Breast epithelium (tissue), 4 donors: Measurements from ENCODE around the gene FBXL4. TPM values are rescaled to one million over a fixed set of nuclear protein-coding genes. Genes with fewer than 3 reads are reported as not detected.

Source experiments
- DNase-seq, 2 donors: peaks; one replicate each; pipeline ENCODE4 v3.0.0-alpha.2; 2019; ENCODE audit warnings: low spot score in 2 of 2
- H3K27ac ChIP-seq, 2 donors: fragments of 200-600 bp; sonication (generic) in 1 of 2; one replicate each; pipeline ENCODE4 v1.5.1; 2016 to 2019; ENCODE audit warnings: mild to moderate bottlenecking in 1 of 2
- H3K27me3 ChIP-seq, 2 donors: fragments of 200-600 bp; sonication (generic) in 1 of 2; one replicate each; pipeline versions ENCODE4 v1.5.1 to v1.6.0; 2017 to 2019; ENCODE audit warnings: control low read depth in 1 of 2, mild to moderate bottlenecking in 1 of 2
- H3K36me3 ChIP-seq: fragments of 200-600 bp; one replicate; pipeline ENCODE4 v1.5.1; 2019
- H3K4me1 ChIP-seq, 2 donors: fragments of 200-600 bp; sonication (generic); one replicate each; pipeline ENCODE4 v1.5.1; 2016 to 2019; ENCODE audit warnings: control low read depth in 1 of 2
- H3K4me3 ChIP-seq, 3 donors: fragments of 200-600 bp; sonication (generic); 1 replicate in 2 of 3; 2 replicates in 1 of 3; pipeline ENCODE4 v1.5.1; 2016 to 2019; ENCODE audit warnings: mild to moderate bottlenecking in 3 of 3, moderate library complexity in 2 of 3
- H3K9me3 ChIP-seq, 2 donors: fragments of 200-600 bp; sonication (generic) in 1 of 2; one replicate each; pipeline ENCODE4 v1.5.1; 2016 to 2019; ENCODE audit warnings: control low read depth in 1 of 2
- POLR2A ChIP-seq: fragments of 450-650 bp; IDR thresholded peaks from one replicate; pipeline ENCODE4 v1.6.1; 2016; ENCODE audit warnings: antibody characterized with exemption, mild to moderate bottlenecking, moderate library complexity
- POLR2AphosphoS5 ChIP-seq, 3 donors: sonication (generic); formaldehyde crosslinking; IDR thresholded peaks; one replicate each; pipeline ENCODE4 v1.6.1; 2017; ENCODE audit warnings: antibody characterized with exemption in 3 of 3
- intact Hi-C: fragments of 100-400 bp; cut with DNase I; formaldehyde crosslinking; loops from one replicate; pipeline ENCODE4 v1.15.1; 2023; ENCODE audit warnings: low total_unique reads
- total RNA-seq, 3 donors: library from RNA; depleted of rRNA; stranded (reverse); fragments of >200 nt; gene quantifications; one replicate each; pipeline ENCODE4 v1.1.0, GENCODE V29; 2016
- TF ChIP-seq, protein P1 (sequence below), 3 donors: fragments of 450-650 bp; IDR thresholded peaks; one replicate each; pipeline ENCODE4 v1.5.1; 2016 to 2017; ENCODE audit warnings: antibody characterized with exemption in 3 of 3, mild to moderate bottlenecking in 3 of 3, moderate library complexity in 3 of 3

FBXL4 gene
- total RNA-seq, 3 donors from 2014 or later: 20.6 to 39.4 (median 21.6) TPM

DNA sequence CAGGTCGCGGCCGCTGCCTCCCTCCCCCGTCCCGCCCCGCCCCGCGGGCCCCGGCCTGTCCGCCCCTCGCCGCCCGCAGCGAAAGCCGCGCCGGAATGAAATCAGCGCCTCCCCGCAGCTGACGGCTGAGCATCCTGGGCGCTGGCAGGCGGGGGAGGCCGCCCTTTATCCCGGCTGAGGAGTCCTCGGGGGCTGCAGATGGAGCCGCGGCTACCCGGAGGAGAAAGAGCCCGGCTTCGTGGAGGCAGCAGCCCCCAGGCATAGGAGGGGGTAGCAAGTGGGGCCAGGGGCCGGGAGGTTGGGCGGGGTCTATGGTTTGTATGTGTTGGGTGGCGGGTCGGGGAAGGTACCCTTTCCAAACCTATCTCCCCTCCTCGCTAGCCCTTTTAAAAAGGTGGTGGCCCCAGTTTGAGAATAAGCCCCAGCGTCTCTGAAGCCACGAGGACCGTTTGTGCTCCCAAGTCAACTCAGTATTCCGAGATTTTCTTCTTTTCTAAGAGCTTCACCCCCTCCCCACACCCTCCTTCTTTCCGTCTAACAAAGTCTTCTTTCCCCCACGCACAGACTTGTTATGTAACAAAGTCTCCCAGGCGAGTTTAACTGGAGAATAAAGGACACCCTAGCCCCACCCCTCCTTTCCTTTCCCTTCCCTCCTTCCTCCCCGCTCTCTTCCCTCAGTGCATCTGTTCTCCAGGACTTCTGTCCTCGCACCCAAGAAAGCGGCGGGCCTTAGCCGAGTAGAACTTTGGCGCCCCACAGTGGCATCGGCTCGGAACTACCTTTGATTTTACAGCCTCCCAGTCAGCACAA lies 102.3 kb downstream of the FBXL4 start:
- Histone ChIP-seq H3K9me3 (no peaks in the 10 kb centered on the region), H3K36me3 (no peaks in the 10 kb centered on the region), H3K4me1 (peaks cover 6 to 9% of the 10 kb centered on the region in 2 donors), H3K27ac (no peak overlapping the region), H3K4me3 (peak overlapping the region; percentile 5 to 65 (median 38)), H3K27me3 (peaks cover 9 to 88% of the 10 kb centered on the region in 2 donors)
- DNase-seq: peak in 1 of 2 donors; percentile 39
- no peak for TF ChIP-seq POLR2AphosphoS5 (IDR thresholded peaks at IDR 0.05)
- TF ChIP-seq, protein P1, sequence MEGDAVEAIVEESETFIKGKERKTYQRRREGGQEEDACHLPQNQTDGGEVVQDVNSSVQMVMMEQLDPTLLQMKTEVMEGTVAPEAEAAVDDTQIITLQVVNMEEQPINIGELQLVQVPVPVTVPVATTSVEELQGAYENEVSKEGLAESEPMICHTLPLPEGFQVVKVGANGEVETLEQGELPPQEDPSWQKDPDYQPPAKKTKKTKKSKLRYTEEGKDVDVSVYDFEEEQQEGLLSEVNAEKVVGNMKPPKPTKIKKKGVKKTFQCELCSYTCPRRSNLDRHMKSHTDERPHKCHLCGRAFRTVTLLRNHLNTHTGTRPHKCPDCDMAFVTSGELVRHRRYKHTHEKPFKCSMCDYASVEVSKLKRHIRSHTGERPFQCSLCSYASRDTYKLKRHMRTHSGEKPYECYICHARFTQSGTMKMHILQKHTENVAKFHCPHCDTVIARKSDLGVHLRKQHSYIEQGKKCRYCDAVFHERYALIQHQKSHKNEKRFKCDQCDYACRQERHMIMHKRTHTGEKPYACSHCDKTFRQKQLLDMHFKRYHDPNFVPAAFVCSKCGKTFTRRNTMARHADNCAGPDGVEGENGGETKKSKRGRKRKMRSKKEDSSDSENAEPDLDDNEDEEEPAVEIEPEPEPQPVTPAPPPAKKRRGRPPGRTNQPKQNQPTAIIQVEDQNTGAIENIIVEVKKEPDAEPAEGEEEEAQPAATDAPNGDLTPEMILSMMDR (IDR thresholded peaks at IDR 0.05): peak; percentile 16 to 80 (median 71)
- no peak for TF ChIP-seq POLR2A
- intact Hi-C loops: no loop called here

DNA sequence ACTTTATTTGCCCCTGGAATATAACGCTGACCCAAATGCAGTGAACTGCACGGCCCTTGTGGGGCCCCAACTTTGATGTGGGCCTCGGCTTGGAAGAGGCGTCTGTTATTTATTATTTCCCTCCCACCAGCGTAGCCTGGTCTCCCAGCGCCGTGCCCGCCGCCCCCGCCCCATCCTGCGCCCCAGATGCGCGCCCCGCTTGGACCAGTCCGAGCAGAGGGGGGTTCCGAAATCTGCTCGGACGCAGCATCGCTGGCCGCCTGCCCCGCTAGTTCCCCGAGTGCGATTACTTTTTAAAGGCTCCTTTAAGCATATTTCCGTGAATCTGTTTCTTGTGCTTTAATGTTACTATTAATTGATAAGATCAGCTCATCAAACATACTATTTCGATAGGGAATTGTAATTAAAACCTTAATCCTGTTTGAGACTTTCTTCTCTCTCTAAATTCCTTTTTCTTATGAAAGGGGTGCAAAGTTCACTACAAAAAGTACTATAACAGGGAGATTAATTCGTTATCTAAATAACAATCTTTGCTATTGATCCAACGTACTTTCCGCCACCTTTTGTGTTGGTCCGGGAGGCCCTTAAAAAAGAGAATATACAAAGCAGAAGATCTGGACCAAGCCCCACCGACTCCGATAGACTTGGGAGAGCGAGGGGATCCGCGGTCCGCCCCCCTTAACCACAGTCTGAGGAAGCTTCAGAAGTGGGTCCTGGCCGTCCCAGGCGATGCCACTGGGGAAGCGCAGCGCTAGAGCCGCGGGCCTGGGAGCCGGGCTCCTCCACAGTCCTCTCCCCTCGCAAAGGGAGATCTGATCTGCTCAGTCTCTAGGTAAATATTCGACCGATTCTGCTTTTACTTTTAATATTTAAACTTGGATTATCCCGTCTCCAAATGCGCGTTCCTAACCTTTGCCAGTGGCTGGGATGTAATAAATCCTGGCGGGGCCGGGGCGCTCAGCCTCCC lies 103.2 kb downstream of the FBXL4 start:
- TF ChIP-seq, protein P1 (IDR thresholded peaks at IDR 0.05): no peak
- TF ChIP-seq POLR2A (no peak), POLR2AphosphoS5 (IDR thresholded peaks at IDR 0.05) (no peak)
- no peak for DNase-seq
- H3K9me3 ChIP-seq: no peaks in the 10 kb centered on the region
- no peaks in the 10 kb centered on the region for H3K36me3 ChIP-seq
- H3K27me3 ChIP-seq: peaks cover 9 to 96% of the 10 kb centered on the region in 2 donors
- intact Hi-C loops: no loop called here
- H3K4me3 ChIP-seq: peak overlapping the region; percentile 5 to 65 (median 38)
- H3K4me1 ChIP-seq: peaks cover 6 to 9% of the 10 kb centered on the region in 2 donors
- no peak overlapping the region for H3K27ac ChIP-seq

DNA sequence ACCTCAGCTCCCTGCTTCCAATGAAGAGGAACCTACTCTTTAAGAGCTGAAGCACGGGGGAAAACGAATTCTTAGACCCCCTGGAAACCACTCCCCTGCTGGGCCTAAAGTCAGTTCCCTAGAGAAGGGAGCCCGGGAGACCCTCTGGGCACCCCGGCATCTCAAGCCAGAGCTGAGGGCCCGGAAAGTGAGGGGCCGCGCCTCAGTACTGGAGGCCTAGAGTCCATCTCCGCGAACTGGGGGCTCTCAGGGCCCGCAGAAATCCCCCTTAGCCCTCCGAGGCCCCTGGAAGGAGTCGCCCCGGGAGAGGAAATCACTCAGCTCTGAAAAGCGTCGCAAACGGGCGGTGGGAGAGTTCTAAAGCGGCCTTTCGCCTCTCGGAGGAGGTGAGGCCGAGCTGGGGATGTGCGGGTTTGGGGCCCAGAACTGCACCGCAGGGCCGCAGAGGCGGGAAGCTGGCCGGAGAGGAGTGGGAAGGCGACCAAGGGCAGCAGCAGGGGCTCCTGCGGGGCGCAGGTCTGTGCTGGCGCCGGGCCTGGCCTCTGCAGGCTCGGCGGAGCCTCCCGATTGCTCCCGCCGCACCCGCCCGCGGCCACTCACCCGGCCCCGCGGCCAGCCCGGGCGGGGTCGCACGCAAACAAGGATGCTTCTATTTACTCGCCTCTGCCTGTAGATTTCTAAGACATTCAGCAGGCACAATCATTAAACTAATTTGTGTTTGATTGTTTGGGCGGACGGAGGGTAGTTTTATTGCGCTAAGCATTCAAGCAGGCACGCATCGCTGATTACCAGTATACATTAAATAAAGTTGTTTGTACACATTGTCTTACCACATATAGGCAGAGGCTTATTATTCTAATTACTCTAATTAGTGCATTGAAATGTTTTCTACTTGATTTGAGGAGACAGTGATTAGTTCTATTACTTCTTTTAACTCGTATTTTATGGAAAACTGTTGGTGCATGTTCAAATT lies 104.2 kb downstream of the FBXL4 start:
- intact Hi-C loops: no loop called here
- Histone ChIP-seq H3K4me1 (peaks cover 6 to 9% of the 10 kb centered on the region in 2 donors), H3K27ac (no peak overlapping the region), H3K36me3 (no peaks in the 10 kb centered on the region), H3K9me3 (no peaks in the 10 kb centered on the region), H3K27me3 (peaks cover 9 to 98% of the 10 kb centered on the region in 2 donors), H3K4me3 (peak overlapping the region in 1 of 3 donors; percentile 23)
- TF ChIP-seq POLR2A (no peak), POLR2AphosphoS5 (IDR thresholded peaks at IDR 0.05) (no peak)
- TF ChIP-seq, protein P1 (IDR thresholded peaks at IDR 0.05): no peak
- no peak for DNase-seq

DNA sequence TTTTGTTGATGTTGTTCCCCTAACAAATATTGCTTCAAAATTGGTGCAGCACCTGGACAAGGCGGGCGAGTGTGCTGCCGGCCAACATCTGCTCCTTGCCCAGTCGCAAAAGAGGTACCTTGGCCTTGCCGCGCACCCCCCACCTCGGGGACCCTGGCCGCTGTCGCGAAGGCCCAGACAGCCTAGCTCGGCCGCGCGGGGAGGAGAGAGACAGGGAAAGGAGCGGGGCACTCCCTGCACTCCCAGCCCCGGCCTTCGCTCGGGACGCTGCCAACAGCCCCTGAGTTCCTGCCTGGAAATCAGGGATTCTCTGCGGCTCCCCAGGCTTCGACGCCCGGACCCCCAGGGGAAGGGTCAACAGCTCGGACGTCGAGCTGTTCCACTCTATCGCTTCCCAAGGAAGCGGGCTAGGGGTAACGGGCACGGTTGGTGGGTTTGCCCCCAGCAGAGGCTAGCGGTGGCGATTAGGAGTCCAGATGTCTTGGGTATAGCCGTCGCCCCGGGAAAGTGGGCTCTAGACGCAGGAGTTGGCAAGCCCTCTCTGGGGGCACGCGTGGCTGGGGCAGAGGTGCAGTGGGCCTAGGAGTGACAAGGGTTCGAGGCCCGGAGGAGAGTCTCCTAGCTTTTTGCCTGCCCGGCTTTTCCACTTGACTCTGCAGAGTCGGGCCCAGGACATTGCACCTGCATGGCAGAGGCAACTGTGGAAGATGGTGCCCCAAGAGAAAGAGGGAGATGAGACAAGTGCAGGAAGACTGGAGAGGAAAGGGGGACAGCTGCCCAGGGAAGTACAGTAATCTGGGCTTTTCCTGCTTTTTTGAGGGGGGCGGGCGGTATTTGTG lies 105.2 kb downstream of the FBXL4 start:
- Histone ChIP-seq H3K4me3 (no peak overlapping the region), H3K9me3 (no peaks in the 10 kb centered on the region), H3K27ac (no peak overlapping the region), H3K27me3 (peaks cover 9 to 98% of the 10 kb centered on the region in 2 donors), H3K4me1 (peaks cover 6 to 9% of the 10 kb centered on the region in 2 donors), H3K36me3 (no peaks in the 10 kb centered on the region)
- intact Hi-C loops: no loop called here
- no peak for DNase-seq
- no peak for TF ChIP-seq POLR2AphosphoS5 (IDR thresholded peaks at IDR 0.05)
- TF ChIP-seq, protein P1 (IDR thresholded peaks at IDR 0.05): no peak
- TF ChIP-seq POLR2A: no peak
